Upper lobe of left lung (tissue), 6 donors: ENCODE measurements around the gene LIN52. TPM values are rescaled to one million over a fixed set of nuclear protein-coding genes. Genes with fewer than 3 reads are reported as not detected.

Experiments used
- ATAC-seq, 2 donors: fragments of 200-7000 bp; cut with Tn5 transposase; one replicate each; pipeline ENCODE4 v1.9.1; 2022; ENCODE audit warnings: mild to moderate bottlenecking in 2 of 2, moderate library complexity in 2 of 2; ENCODE audit not compliant: low FRiP score in 2 of 2
- DNase-seq, 2 donors: peaks; one replicate each; pipeline ENCODE4 v3.0.0-alpha.2; 2019 to 2020
- H3K27ac ChIP-seq, 4 donors: fragments of 200-600 bp; sonication (generic); one replicate each; pipeline ENCODE4 v1.5.1; 2016 to 2019
- H3K27me3 ChIP-seq, 4 donors: fragments of 200-600 bp; sonication (generic); one replicate each; pipeline ENCODE4 v1.5.1; 2017 to 2019
- H3K36me3 ChIP-seq, 4 donors: fragments of 200-600 bp; sonication (generic); one replicate each; pipeline ENCODE4 v1.5.1; 2016 to 2019
- H3K4me1 ChIP-seq, 4 donors: fragments of 200-600 bp; sonication (generic); one replicate each; pipeline ENCODE4 v1.5.1; 2018 to 2019
- H3K4me3 ChIP-seq, 4 donors: fragments of 200-600 bp; sonication (generic); one replicate each; pipeline ENCODE4 v1.5.1; 2017 to 2019; ENCODE audit warnings: mild to moderate bottlenecking in 2 of 4, moderate library complexity in 1 of 4
- H3K9me3 ChIP-seq, 4 donors: fragments of 200-600 bp; sonication (generic); one replicate each; pipeline ENCODE4 v1.5.1; 2018 to 2019
- CTCF ChIP-seq, 6 experiments: fragments of 450-650 bp in 4 of 6; fragments of 200-600 bp in 2 of 6; sonication (generic) in 2 of 6; IDR thresholded peaks; one replicate each; pipeline ENCODE4 v1.5.1; 2016 to 2019; ENCODE audit warnings: antibody characterized with exemption in 6 of 6
- EP300 ChIP-seq, 4 donors: sonication (generic); formaldehyde crosslinking; IDR thresholded peaks; one replicate each; pipeline ENCODE4 v1.5.1; 2017; ENCODE audit warnings: antibody characterized with exemption in 4 of 4, control low read depth in 2 of 4
- POLR2A ChIP-seq, 4 donors: fragments of 450-650 bp; IDR thresholded peaks; one replicate each; pipeline ENCODE4 v1.5.1; 2016 to 2017; ENCODE audit warnings: antibody characterized with exemption in 4 of 4, mild to moderate bottlenecking in 2 of 4
- POLR2AphosphoS5 ChIP-seq, 2 donors: sonication (generic); formaldehyde crosslinking; IDR thresholded peaks; one replicate each; pipeline ENCODE4 v1.5.1; 2017; ENCODE audit warnings: antibody characterized with exemption in 2 of 2
- WGBS, 2 donors: methylation state at CpG; one replicate each; pipeline ENCODE4 v1.1.5; 2017 to 2018; 5-methylcytosine and 5-hydroxymethylcytosine counted together
- total RNA-seq, 6 donors: library from RNA; depleted of rRNA in 4 of 6; stranded (reverse); fragments of >200 nt in 4 of 6; gene quantifications; one replicate each; pipeline versions ENCODE4 v1.1.0 to v1.2.1, GENCODE V29; 2016 to 2021
- donor health status: DM: no; HTN: no; CAD: no; lungs with moderate emphysema.
- donor health status: DM: no; HTN: yes; CAD: no; lungs with severe emphysema.

Gene LIN52
- total RNA-seq, 6 donors from 2014 or later: 5.8 to 9.7 (median 8.8) TPM

- no peaks in the 10 kb centered on the region for H3K36me3 ChIP-seq
- no peak for TF ChIP-seq POLR2A (IDR thresholded peaks at IDR 0.05)
- no peak for TF ChIP-seq POLR2AphosphoS5 (IDR thresholded peaks at IDR 0.05)
- TF ChIP-seq EP300 (IDR thresholded peaks at IDR 0.05): no peak
- no peak for TF ChIP-seq CTCF (IDR thresholded peaks at IDR 0.05)
- 82 to 86% methylated on average over 13 to 21 of the region's 21 CpGs for WGBS, 2 donors
- ATAC-seq (peak in 1 of 2 donors; percentile 10), DNase-seq (peak in 1 of 2 donors; percentile 51)
- H3K4me1 ChIP-seq: peaks cover 6 to 10% (median 8%) of the 10 kb centered on the region in 4 donors
- H3K4me3 ChIP-seq: no peak overlapping the region
- no peaks in the 10 kb centered on the region for H3K9me3 ChIP-seq
- peaks cover 0 to 5% (median 2%) of the 10 kb centered on the region in 4 donors for H3K27me3 ChIP-seq
- H3K27ac ChIP-seq: no peak overlapping the region
These were observed 129.4 kb downstream of the LIN52 start for GRCh38 chr14:74213907-74214803.

- TF ChIP-seq POLR2A (IDR thresholded peaks at IDR 0.05) (no peak), EP300 (IDR thresholded peaks at IDR 0.05) (no peak)
- WGBS, 2 donors: 88% methylated on average over 11 of the region's 11 CpGs
- H3K27me3 ChIP-seq: peaks cover 0 to 5% (median 2%) of the 10 kb centered on the region in 4 donors
- H3K36me3 ChIP-seq: no peaks in the 10 kb centered on the region
- no peak overlapping the region for H3K27ac ChIP-seq
- DNase-seq: no peak
- peaks cover 6 to 10% (median 8%) of the 10 kb centered on the region in 4 donors for H3K4me1 ChIP-seq
- no peaks in the 10 kb centered on the region for H3K9me3 ChIP-seq
- ATAC-seq: no peak
- no peak overlapping the region for H3K4me3 ChIP-seq
These were observed 131.9 kb downstream of the LIN52 start for GRCh38 chr14:74216671-74217070.

- Histone ChIP-seq H3K27ac (no peak overlapping the region), H3K4me1 (peaks cover 6 to 10% (median 8%) of the 10 kb centered on the region in 4 donors), H3K4me3 (peak overlapping the region in 2 of 4 donors; percentile 26 to 32), H3K9me3 (no peaks in the 10 kb centered on the region), H3K27me3 (peaks cover 0 to 5% (median 2%) of the 10 kb centered on the region in 4 donors), H3K36me3 (no peaks in the 10 kb centered on the region)
- TF ChIP-seq POLR2A (IDR thresholded peaks at IDR 0.05) (no peak), POLR2AphosphoS5 (IDR thresholded peaks at IDR 0.05) (no peak), CTCF (IDR thresholded peaks at IDR 0.05) (peak; percentile 83 to 92 (median 90))
- ATAC-seq (peak; percentile 70 to 93), DNase-seq (peak; percentile 56 to 98)
- 21 to 29% methylated on average over 17 to 25 of the region's 40 CpGs for WGBS, 2 donors
These were observed 133.1 kb downstream of the LIN52 start for GRCh38 chr14:74217672-74218448.

- H3K4me3 ChIP-seq: no peak overlapping the region
- ATAC-seq: no peak
- peaks cover 6 to 10% (median 8%) of the 10 kb centered on the region in 4 donors for H3K4me1 ChIP-seq
- DNase-seq: no peak
- no peaks in the 10 kb centered on the region for H3K36me3 ChIP-seq
- TF ChIP-seq EP300 (IDR thresholded peaks at IDR 0.05) (no peak), POLR2AphosphoS5 (IDR thresholded peaks at IDR 0.05) (no peak), CTCF (IDR thresholded peaks at IDR 0.05) (no peak), POLR2A (IDR thresholded peaks at IDR 0.05) (no peak)
- H3K27ac ChIP-seq: no peak overlapping the region
- H3K27me3 ChIP-seq: peaks cover 0 to 5% (median 2%) of the 10 kb centered on the region in 4 donors
- 65 to 69% methylated on average over 3 to 4 of the region's 4 CpGs for WGBS, 2 donors
- H3K9me3 ChIP-seq: no peaks in the 10 kb centered on the region
These were observed 133.7 kb downstream of the LIN52 start for GRCh38 chr14:74218462-74218861.
